H54 (cell line): Measurements from ENCODE around the gene PLXDC2.

Source experiments
- DNase-seq: peaks from one replicate; pipeline ENCODE4 v3.0.0; 2011; ENCODE audit warnings: low spot score, mixed read lengths; ENCODE audit not compliant: insufficient read length
- FAIRE-seq: peaks from 3 replicates; lab custom pipeline; 2011; peaks lifted over from hg19 to GRCh38; lab: Jason Lieb, UNC
- POLR2A ChIP-seq: IDR thresholded peaks from 2 replicates; pipeline ENCODE4 v1.6.1; 2011; ENCODE audit warnings: low read depth, mild to moderate bottlenecking, low read length

Gene PLXDC2

DNA sequence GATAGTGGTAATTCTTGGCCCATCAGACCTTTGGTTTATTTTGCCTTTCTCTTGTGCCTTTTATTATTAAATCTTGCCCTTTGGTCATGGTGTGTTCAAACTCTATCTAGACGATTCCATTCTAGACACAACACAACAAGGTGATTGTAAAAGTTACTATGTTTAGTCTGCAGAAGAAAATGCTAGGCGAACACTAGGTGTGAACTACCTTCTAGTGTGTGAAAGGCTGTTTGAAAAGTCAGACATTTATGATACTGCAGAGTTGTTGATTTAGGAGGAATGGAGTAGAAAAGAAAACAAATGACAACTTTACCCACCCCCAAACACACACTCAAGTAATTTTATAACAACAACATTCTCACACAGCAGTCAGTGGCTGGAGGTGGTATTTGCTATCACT is 103.4 kb downstream of the PLXDC2 start:
- TF ChIP-seq POLR2A = no peak
- DNase-seq (no peak), FAIRE-seq (no peak)

DNA sequence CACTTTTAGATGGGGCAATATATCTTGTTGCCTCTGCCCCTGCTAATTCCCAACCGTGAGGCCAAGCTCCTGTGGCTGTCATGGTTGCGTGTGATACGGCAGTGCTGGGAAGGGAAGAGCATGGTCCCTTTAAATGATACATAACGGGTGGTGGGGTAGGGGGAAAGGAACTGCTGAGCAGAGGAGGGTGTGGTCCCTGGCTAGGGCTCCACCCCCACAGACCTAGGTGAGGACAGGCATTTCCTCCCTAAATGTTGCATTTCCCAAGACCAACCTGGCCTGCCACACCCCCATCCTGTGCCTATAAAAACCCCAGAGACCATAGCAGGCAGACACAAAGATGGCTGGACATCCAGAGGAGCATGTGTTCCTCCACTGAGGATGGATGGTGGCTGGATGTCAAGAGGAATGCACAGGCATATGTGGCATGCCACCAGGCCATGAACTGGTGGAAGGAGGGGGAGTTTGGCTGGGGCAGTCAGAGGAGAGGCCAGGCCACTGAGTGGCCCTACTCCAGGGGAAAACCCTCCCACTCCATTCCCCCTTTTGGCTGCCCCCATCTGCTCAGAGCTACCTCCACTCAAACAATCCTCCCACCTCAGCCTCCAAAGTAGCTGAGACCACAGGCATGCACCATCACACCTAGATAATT is 104.0 kb downstream of the PLXDC2 start:
- FAIRE-seq (no peak), DNase-seq (no peak)
- no peak for TF ChIP-seq POLR2A

DNA sequence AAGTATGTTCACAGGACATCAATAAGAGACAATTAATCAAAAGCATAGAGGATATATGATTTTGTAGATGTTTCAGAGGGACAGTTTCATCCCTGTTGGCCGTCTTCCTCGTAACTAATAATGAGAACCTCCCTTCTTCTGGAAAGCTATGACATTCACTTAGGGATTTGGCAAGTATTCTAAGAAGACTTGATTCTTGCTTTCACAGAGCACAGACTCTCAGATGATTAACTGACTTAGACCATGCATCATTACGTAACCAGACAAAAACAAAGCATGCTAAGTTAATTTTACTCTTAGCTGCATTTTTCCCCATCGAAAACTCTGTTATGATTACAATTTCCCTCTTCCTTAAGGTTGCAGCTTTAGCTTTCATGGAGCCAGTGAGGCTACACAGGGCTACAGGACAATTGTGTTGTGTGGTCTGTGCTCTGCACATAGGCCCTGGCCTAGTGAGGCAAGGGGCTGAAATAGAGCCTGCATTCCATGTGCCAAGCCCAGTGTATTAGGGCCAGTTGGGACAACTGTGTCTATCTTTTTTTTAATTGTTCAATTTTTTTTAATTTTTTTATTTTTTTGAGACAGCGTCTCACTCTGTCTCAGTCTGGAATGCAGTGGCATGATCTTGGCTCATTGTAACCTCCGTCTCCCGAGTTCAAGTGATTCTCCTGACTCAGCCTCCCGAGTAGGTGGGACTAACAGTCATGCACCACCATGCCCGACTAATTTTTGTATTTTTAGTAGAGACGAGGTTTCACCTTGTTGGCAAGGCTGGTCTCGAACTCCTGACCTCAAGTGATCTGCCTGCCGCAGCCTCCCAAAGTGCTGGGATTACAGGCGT is 105.3 kb downstream of the PLXDC2 start:
- FAIRE-seq (no peak), DNase-seq (no peak)
- no peak for TF ChIP-seq POLR2A

DNA sequence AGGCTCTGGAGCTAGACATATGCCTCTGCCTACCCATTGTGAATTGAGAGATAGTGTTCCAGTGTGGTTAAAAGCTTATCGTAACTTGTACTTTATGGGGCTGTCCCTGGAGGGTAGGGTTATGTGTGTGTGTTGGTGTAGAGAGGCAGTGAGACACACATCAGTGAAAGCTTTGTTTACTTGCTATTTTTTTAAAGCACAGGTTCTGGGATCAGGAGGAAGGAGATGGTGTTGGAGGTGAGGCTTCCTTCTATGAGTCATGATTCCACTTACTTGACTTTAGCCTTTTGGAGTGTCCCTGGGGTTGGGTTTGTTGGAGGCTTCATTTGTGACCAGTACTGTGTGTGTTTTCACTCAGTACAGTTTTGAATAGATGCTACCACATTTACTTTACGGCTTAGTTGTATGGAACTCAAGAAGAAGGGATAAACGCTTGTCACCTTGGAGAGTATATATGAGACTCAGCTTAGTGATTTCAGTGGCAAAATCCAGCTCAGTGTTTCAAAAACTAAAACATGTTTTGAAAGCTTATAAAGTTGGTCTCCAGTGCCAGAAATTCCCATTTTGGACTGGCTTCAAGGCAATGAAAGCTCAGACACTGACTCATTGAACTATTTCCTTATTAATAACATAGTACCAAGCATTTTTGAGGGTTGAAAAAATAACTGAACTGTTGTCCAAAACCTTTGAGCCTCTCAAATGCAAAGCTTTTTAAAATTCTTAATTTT is 106.2 kb downstream of the PLXDC2 start:
- no peak for DNase-seq
- FAIRE-seq = no peak
- TF ChIP-seq POLR2A = no peak

DNA sequence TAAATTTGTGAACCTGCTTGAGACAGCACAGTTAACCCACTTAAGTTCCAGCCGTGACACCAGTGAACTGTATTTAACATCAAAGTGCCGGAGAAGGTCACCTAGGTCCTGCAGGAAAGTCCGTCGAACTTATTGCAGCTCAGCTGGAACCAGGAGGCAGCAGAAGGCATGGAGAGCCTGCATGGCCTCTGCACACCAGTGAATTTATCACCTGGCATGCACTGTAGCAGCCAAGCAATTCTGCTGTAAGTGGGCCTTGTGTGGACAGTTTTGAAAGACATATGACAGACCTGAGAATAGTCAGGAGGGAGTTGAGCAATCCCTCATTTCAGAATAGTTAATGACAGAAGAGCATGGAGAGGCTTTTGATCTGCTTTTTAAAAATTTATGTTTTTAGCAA is 108.8 kb downstream of the PLXDC2 start:
- no peak for DNase-seq
- TF ChIP-seq POLR2A = no peak
- FAIRE-seq = no peak

DNA sequence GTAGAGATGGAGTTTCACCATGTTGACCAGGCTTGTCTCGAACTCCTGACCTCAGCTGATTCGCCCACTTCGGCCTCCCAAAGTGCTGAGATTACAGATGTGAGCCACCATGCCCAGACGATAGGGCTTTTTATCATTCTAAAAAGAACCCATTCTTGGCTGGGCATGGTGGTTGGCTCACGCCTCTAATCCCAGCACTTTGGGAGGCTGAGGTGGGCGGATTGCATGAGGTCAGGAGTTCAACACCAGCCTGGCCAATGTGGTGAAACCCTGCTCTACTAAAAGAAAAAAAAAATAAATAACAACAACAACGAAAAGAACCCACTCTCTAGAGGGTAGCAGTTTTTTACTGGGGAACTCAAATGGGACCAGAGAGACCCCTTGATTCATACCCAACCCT is 112.7 kb downstream of the PLXDC2 start:
- FAIRE-seq = no peak
- TF ChIP-seq POLR2A = no peak
- DNase-seq = no peak

DNA sequence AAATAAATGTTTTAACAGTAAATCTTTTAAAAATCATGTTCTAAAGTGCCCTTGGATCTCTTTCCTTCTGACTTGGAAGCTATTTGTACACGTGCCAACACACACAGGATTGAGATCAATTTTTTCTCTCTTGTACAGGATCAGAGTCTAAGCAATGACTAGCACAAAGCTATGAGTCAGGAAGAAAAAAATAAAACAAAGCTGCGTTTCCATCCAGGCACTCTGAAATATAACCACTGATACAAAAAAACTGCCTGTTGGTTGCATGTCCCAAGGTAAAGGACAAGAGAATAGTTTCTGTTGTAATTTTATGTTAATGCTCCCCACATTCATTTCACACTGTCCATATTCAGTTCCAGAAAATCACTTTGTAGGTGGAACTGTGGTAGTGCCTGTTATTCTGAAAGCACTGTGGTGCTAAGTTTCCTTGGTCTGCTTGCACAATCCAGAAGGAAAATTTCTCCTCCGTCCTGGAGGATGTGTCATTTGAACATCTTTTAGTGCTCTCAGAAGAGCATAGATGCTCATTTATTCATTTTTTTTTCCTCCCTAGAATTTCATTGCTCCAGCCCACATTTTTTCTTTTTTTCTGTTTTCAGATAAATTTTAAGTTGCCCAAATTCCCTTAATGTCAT is 113.4 kb downstream of the PLXDC2 start:
- DNase-seq (no peak), FAIRE-seq (no peak)
- no peak for TF ChIP-seq POLR2A

DNA sequence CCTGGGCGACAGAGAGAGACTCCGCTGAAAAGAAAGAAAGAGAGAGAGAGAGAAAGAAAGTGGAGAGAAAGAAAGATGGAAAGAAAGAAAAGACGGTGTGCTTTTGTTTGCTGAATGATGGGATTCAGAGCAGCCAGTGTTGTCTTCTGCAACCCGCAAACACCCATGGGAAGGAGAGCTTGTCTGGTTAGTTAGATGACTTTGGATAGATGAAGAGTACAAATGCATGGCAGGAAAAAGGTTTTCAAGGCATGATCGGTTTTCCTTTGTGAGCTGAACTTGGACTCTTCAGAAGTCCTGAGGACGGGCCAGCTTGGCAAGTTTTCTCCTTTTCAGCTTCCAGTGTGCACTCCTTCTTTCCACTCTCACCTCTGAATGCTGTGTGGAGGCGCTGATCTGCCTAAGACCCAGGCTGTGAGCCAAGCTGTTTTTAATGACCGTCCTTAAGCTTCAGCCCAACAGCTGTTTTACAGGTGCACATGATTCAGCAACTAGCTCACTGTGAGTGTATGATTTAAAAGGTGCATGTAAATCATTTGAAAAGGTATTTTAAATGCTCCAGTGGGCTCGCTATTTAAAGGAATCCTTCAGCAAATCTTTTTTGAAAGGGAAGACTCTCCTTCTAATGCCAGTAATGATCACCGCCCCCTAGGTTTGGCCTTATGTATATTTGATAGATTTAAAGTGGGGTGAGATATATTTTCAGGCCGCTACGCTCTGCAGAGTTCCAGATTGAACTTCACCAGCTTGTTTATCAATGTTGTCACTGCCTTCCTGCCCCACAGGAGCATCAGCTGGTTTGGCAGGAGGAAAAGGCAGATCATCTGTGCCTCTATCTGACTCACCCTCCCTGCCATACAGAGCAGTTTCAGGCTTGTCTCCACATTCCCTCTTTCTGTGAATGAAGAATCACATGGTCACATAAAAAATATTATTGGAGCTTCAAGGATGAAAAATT is 115.0 kb downstream of the PLXDC2 start:
- no peak for TF ChIP-seq POLR2A
- FAIRE-seq (no peak), DNase-seq (no peak)

DNA sequence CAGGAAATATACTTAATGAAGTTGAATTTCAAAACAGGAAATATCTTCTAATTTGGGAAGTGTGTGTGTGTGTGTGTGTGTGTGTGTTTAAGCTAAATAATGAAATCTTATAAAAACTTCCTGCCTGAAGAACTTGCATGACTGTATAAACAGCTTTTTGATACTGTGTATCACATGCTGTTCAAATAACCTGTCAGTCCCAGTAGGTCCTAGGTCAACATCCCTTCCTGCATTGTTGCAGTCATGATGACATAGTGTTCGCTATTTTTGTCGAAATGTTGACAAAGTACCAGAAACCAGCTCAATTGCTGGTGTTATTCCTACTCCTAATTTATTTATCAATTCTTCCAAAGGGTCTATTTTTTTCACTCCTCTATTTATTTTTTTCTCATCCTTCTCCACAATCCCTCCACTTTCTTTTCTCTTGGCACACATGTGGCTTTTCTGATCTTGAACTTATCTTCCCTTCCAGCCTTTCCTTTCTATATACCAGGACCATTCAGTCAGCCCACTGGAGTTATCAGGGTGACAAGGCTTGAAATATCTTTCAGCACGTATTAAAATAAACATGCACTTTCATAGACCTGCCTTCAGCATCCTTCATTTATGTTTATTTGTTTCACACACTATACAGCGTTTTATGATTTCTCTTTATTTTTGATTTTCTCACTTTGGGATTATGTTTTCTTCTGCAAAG is 115.8 kb downstream of the PLXDC2 start:
- FAIRE-seq = no peak
- no peak for TF ChIP-seq POLR2A
- no peak for DNase-seq

DNA sequence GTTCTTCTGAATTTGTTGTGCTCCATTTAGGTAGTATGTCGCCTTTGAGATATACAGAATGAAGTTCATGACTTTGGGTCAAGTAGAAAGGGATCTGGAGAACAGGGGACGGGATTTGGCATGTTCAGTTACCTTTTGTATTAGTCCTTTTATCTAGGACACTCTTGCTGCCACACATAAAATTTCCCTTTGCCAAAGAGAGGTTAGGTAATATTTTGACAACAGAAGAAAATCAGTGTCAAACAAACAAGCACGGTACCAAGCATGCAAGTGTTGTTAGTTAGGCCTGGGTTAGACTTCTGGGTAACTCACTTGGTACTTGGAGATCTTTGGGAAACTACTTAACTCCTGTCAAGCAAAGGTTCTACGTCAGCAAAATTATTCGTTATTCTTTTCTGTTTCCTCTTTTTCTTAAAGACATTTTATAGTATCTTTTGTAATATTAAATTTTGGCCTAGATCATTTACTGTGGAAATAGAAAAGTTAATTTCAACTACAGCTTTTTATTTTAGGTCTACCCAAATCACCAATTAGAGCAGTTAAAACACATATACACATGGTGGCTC is 116.7 kb downstream of the PLXDC2 start:
- FAIRE-seq = no peak
- no peak for TF ChIP-seq POLR2A
- no peak for DNase-seq

DNA sequence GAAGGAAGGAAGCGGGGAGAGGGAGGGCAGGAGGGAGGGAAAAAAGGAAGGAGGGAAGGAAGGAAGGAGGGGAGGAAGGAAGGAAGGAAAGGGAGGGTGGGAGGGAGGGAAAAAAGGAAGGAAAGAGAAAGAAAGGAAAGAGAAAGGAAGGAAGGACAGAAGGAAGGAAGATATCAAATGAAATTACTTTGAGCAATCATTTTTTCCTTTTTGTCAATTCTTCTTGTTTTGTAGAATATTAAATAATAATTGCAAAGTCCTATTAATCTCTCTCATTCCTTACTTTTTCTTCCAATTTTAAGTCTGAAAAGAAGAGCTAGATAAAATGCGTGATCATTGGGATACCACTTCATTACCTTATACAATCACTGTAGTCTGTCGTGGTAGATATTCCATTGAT is 117.5 kb downstream of the PLXDC2 start:
- FAIRE-seq (no peak), DNase-seq (no peak)
- TF ChIP-seq POLR2A = no peak

DNA sequence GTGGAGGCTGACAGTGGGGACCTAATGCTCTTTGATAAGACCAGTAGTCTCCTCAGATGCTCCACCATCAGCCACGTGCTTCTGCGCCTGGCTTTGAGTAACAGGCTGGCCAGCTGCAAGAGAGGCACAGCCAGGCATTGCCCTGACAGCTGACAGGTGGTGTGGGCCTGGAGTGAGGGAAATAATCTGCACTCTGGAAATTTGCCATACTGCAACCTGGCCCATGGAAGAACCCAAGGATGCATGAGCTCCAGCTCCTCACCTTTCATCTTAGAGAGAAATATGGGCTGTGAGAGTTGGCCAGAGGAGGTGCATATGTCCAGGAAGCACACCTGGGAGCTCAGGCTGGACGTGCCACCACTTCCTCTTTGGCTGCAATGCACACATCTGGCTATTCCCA is 118.9 kb downstream of the PLXDC2 start:
- FAIRE-seq = no peak
- no peak for TF ChIP-seq POLR2A
- DNase-seq = no peak
